Activated CD8-positive, alpha-beta memory T cell treated with anti-CD3 and anti-CD28 coated beads for 36 hours (primary cell): ENCODE measurements around the gene XAGE1B. TPM values are rescaled to one million over a fixed set of nuclear protein-coding genes. Genes with fewer than 3 reads are reported as not detected.

ENCODE experiments used
- total RNA-seq, 2 experiments: library from RNA; stranded (reverse); gene quantifications; one replicate each; pipeline ENCODE4 v1.2.3, GENCODE V29; 2021

Gene XAGE1B
- total RNA-seq, 2 experiments from 2014 or later: not detected

Other genes starting within 250 kb of the XAGE1B start
- gene XAGE2, start 148.0 kb downstream of the XAGE1B start, total RNA-seq: not detected
- gene XAGE1A, start 21.3 kb downstream of the XAGE1B start, total RNA-seq: not detected
- gene SSX7, start 137.8 kb upstream of the XAGE1B start, total RNA-seq: not detected
- gene SSX2, start 190.1 kb upstream of the XAGE1B start, total RNA-seq: not detected
- not detected for gene SSX2B, start 234.2 kb upstream of the XAGE1B start, total RNA-seq